ENCODE data around the gene CD79A. TPM values are rescaled to one million over a fixed set of nuclear protein-coding genes. Genes with fewer than 3 reads are reported as not detected.

CD79A gene
- total RNA-seq, 1 donor, result 0.09 TPM

GRCh38 chr19:41845051-41845590, 32.0 kb upstream of the CD79A start:
- no peak overlapping the region for H3K4me3 ChIP-seq (ENCODE audit: low read depth, low read length)
- no peak for DNase-seq (ENCODE audit: low read depth)
- TF ChIP-seq CTCF (IDR thresholded peaks at IDR 0.05; ENCODE audit: insufficient read depth, low read length), result no peak

- TF ChIP-seq CTCF (IDR thresholded peaks at IDR 0.05; ENCODE audit: insufficient read depth, low read length), result no peak
- DNase-seq (ENCODE audit: low read depth), result no peak
- H3K4me3 ChIP-seq (ENCODE audit: low read depth, low read length), result no peak overlapping the region
Measured at GRCh38 chr19:41847351-41848105, 29.6 kb upstream of the CD79A start.

GRCh38 chr19:41848666-41849065, 28.4 kb upstream of the CD79A start:
- TF ChIP-seq CTCF (IDR thresholded peaks at IDR 0.05; ENCODE audit: insufficient read depth, low read length), result no peak
- no peak overlapping the region for H3K4me3 ChIP-seq (ENCODE audit: low read depth, low read length)
- DNase-seq (ENCODE audit: low read depth), result no peak

GRCh38 chr19:41849067-41849466, 28.0 kb upstream of the CD79A start:
- DNase-seq (ENCODE audit: low read depth), result no peak
- no peak overlapping the region for H3K4me3 ChIP-seq (ENCODE audit: low read depth, low read length)
- TF ChIP-seq CTCF (IDR thresholded peaks at IDR 0.05; ENCODE audit: insufficient read depth, low read length), result no peak

- H3K4me3 ChIP-seq (ENCODE audit: low read depth, low read length), result no peak overlapping the region
- TF ChIP-seq CTCF (IDR thresholded peaks at IDR 0.05; ENCODE audit: insufficient read depth, low read length), result no peak
- no peak for DNase-seq (ENCODE audit: low read depth)
Measured at GRCh38 chr19:41850381-41850780, 26.7 kb upstream of the CD79A start.

GRCh38 chr19:41851456-41851855, 25.6 kb upstream of the CD79A start:
- H3K4me3 ChIP-seq (ENCODE audit: low read depth, low read length), result no peak overlapping the region
- no peak for DNase-seq (ENCODE audit: low read depth)
- TF ChIP-seq CTCF (IDR thresholded peaks at IDR 0.05; ENCODE audit: insufficient read depth, low read length), result no peak

All from fibroblast of the aortic adventitia (primary cell).